Hepatocyte (in vitro differentiated cells): ENCODE measurements around the gene BRAP. TPM values are rescaled to one million over a fixed set of nuclear protein-coding genes. Genes with fewer than 3 reads are reported as not detected.
"Not testable (repeated sequence)": the region's sequence is repeated elsewhere in the genome, so short reads cannot be mapped to it uniquely, and the experiment has no call there.

Experiments
- DNase-seq: peaks from one replicate; pipeline ENCODE4 v3.0.0-alpha.2; 2016; ENCODE audit warnings: low spot score
- H2AFZ ChIP-seq: fragments of 200-600 bp; sonication (generic); 2 replicates; pipeline ENCODE4 v1.6.0; 2016; ENCODE audit warnings: antibody characterized with exemption, mild to moderate bottlenecking
- H3K27ac ChIP-seq: fragments of 200-600 bp; sonication (generic); 2 replicates; pipeline ENCODE4 v1.5.1; 2016; ENCODE audit warnings: mild to moderate bottlenecking
- H3K27me3 ChIP-seq: fragments of 200-600 bp; sonication (generic); 2 replicates; pipeline ENCODE4 v1.6.1; 2016
- H3K36me3 ChIP-seq: fragments of 200-600 bp; sonication (generic); replicated peaks from 2 replicates; pipeline ENCODE4 v1.5.1; 2016; ENCODE audit warnings: low read depth; ENCODE audit not compliant: insufficient read depth
- H3K4me1 ChIP-seq: fragments of 200-600 bp; sonication (generic); 2 replicates; pipeline ENCODE4 v1.5.1; 2016; ENCODE audit warnings: mild to moderate bottlenecking, moderate library complexity; ENCODE audit not compliant: insufficient read depth
- H3K4me2 ChIP-seq: fragments of 200-600 bp; sonication (generic); 2 replicates; pipeline ENCODE4 v1.6.0; 2016
- H3K4me3 ChIP-seq: fragments of 200-600 bp; sonication (generic); 2 replicates; pipeline ENCODE4 v1.5.1; 2016; ENCODE audit warnings: mild to moderate bottlenecking
- H3K79me2 ChIP-seq: fragments of 200-600 bp; sonication (generic); 2 replicates; pipeline ENCODE4 v1.6.0; 2017; ENCODE audit warnings: mild to moderate bottlenecking
- H3K9me2 ChIP-seq: fragments of 200-600 bp; sonication (generic); replicated peaks from 2 replicates; pipeline ENCODE4 v1.6.0; 2017; ENCODE audit warnings: mild to moderate bottlenecking; ENCODE audit not compliant: insufficient read depth
- H3K9me3 ChIP-seq: fragments of 200-600 bp; sonication (generic); 2 replicates; pipeline ENCODE4 v1.5.1; 2016; ENCODE audit warnings: low read depth, mild to moderate bottlenecking
- H4K20me1 ChIP-seq: fragments of 200-600 bp; sonication (generic); 2 replicates; pipeline ENCODE4 v1.6.0; 2016; ENCODE audit warnings: mild to moderate bottlenecking; ENCODE audit not compliant: insufficient read depth, poor library complexity, severe bottlenecking
- EZH2 ChIP-seq: fragments of 200-600 bp; sonication (generic); IDR thresholded peaks from 2 replicates; pipeline ENCODE4 v1.6.1; 2016; ENCODE audit warnings: antibody characterized with exemption, mild to moderate bottlenecking, borderline replicate concordance
- EZH2phosphoT487 ChIP-seq: fragments of 200-600 bp; sonication (generic); IDR thresholded peaks from one replicate; pipeline ENCODE4 v1.6.1; 2018; ENCODE audit warnings: antibody characterized with exemption, mild to moderate bottlenecking, low read depth, moderate library complexity; ENCODE audit not compliant: unreplicated experiment, severe bottlenecking
- WGBS: methylation state at CpG from one replicate; pipeline ENCODE4 v1.1.6; 2016; ENCODE audit warnings: low lambda C conversion rate; ENCODE audit errors: missing lambda C conversion rate; 5-methylcytosine and 5-hydroxymethylcytosine counted together
- polyA plus RNA-seq: library from polyadenylated mRNA; unstranded; fragments of >200 nt; fragmentation: Nextera tagmentation; extraction: Ambion mirVana; gene quantifications from 2 replicates; pipeline ENCODE4 v1.2.1, GENCODE V29; 2016
- total RNA-seq: library from RNA; depleted of rRNA; stranded (reverse); fragments of >200 nt; gene quantifications from 2 replicates; pipeline ENCODE4 v1.2.3, GENCODE V29; 2014
- TF ChIP-seq, protein P1 (sequence below): fragments of 200-600 bp; sonication (generic); IDR thresholded peaks from 2 replicates; pipeline ENCODE4 v1.5.1; 2016; ENCODE audit warnings: antibody characterized with exemption, mild to moderate bottlenecking; ENCODE audit not compliant: poor library complexity

The BRAP gene
- total and polyA plus RNA-seq, 2 experiments from 2014 or later: 13.9 to 16.8 TPM

GRCh38 chr12:111628505-111629260 is 57.1 kb downstream of the BRAP start:
- no peak for DNase-seq
- Histone ChIP-seq H2AFZ (no peak overlapping the region), H3K4me2 (no peak overlapping the region), H3K79me2 (no peaks in the 10 kb centered on the region), H3K4me1 (no peaks in the 10 kb centered on the region), H3K27me3 (no peaks in the 10 kb centered on the region), H3K36me3 (no peaks in the 10 kb centered on the region), H3K9me2 (no peaks in the 10 kb centered on the region), H4K20me1 (no peaks in the 10 kb centered on the region), H3K27ac (no peak overlapping the region), H3K4me3 (no peak overlapping the region), H3K9me3 (no peaks in the 10 kb centered on the region)
- no peak for TF ChIP-seq EZH2
- TF ChIP-seq EZH2phosphoT487: no peak
- TF ChIP-seq, protein P1, sequence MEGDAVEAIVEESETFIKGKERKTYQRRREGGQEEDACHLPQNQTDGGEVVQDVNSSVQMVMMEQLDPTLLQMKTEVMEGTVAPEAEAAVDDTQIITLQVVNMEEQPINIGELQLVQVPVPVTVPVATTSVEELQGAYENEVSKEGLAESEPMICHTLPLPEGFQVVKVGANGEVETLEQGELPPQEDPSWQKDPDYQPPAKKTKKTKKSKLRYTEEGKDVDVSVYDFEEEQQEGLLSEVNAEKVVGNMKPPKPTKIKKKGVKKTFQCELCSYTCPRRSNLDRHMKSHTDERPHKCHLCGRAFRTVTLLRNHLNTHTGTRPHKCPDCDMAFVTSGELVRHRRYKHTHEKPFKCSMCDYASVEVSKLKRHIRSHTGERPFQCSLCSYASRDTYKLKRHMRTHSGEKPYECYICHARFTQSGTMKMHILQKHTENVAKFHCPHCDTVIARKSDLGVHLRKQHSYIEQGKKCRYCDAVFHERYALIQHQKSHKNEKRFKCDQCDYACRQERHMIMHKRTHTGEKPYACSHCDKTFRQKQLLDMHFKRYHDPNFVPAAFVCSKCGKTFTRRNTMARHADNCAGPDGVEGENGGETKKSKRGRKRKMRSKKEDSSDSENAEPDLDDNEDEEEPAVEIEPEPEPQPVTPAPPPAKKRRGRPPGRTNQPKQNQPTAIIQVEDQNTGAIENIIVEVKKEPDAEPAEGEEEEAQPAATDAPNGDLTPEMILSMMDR: no peak
- WGBS: 91% methylated on average over 7 of the region's 7 CpGs

- H3K4me2 ChIP-seq: no peak overlapping the region
- no peak for TF ChIP-seq EZH2phosphoT487
- TF ChIP-seq, protein P1: no peak
- no peak for TF ChIP-seq EZH2
- DNase-seq: no peak
- H3K79me2 ChIP-seq: no peaks in the 10 kb centered on the region
- H3K9me3 ChIP-seq: no peaks in the 10 kb centered on the region
- H2AFZ ChIP-seq: no peak overlapping the region
- no peaks in the 10 kb centered on the region for H4K20me1 ChIP-seq
- H3K27ac ChIP-seq: no peak overlapping the region
- no peaks in the 10 kb centered on the region for H3K4me1 ChIP-seq
- WGBS: 97% methylated on average over 6 of the region's 6 CpGs
- H3K9me2 ChIP-seq: no peaks in the 10 kb centered on the region
- H3K36me3 ChIP-seq: no peaks in the 10 kb centered on the region
- H3K27me3 ChIP-seq: no peaks in the 10 kb centered on the region
- no peak overlapping the region for H3K4me3 ChIP-seq
Measured at GRCh38 chr12:111626230-111626629, 59.5 kb downstream of the BRAP start.

DNA sequence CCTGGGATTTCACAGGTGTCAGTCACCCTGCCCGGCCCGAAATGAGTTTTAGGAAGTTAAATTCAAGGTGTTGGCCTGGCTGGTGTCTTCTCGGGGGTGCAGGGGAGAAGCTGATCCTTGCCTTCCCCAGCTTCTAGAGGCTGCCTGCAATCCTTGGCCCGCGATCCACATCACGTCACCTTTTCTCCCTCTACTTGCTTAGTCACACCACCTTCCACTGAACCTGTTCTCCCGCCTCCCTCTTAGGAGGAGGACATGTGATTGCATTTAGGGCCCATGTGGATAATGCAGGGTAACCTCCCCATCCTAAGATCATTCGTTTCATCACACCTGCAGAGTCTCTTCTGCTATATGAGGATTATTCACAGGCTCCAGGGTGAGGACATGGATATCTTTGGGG is 61.2 kb downstream of the BRAP start:
- WGBS: 85% methylated on average over 8 of the region's 8 CpGs
- TF ChIP-seq, protein P1: no peak
- TF ChIP-seq EZH2phosphoT487 (no peak), EZH2 (no peak)
- no peak for DNase-seq

GRCh38 chr12:111617841-111618240 is 67.9 kb downstream of the BRAP start:
- H3K4me1 ChIP-seq, H3K27ac ChIP-seq, DNase-seq, H3K79me2 ChIP-seq, H3K4me2 ChIP-seq, H3K27me3 ChIP-seq, H3K9me3 ChIP-seq, H3K4me3 ChIP-seq, H3K36me3 ChIP-seq, H2AFZ ChIP-seq, H4K20me1 ChIP-seq, H3K9me2 ChIP-seq: not testable (repeated sequence)
- 97% methylated on average over 10 of the region's 10 CpGs for WGBS

More for the DNA sequence above, 61.2 kb downstream of the BRAP start:
- no peak overlapping the region for H2AFZ ChIP-seq
- H4K20me1 ChIP-seq: no peaks in the 10 kb centered on the region
- H3K36me3 ChIP-seq: no peaks in the 10 kb centered on the region
- H3K4me2 ChIP-seq: no peak overlapping the region
- no peaks in the 10 kb centered on the region for H3K9me3 ChIP-seq
- no peaks in the 10 kb centered on the region for H3K27me3 ChIP-seq
- no peak overlapping the region for H3K27ac ChIP-seq
- no peaks in the 10 kb centered on the region for H3K4me1 ChIP-seq
- no peaks in the 10 kb centered on the region for H3K79me2 ChIP-seq
- no peaks in the 10 kb centered on the region for H3K9me2 ChIP-seq
- no peak overlapping the region for H3K4me3 ChIP-seq
